Activated CD4-positive, alpha-beta memory T cell treated with anti-CD3 and anti-CD28 coated beads for 36 hours (primary cell): ENCODE data around the gene HYCC1. TPM values are rescaled to one million over a fixed set of nuclear protein-coding genes. Genes with fewer than 3 reads are reported as not detected.

Source experiments
- CTCF ChIA-PET: fragments of 350-600 bp; sonication (Branson Sonifier 250); formaldehyde crosslinking; loops from one replicate; lab custom pipeline; 2021; ENCODE audit warnings: antibody characterized with exemption, inconsistent platforms; lab: Charles Lee
- POLR2A ChIA-PET: fragments of 350-600 bp; sonication (Branson Sonifier 250); formaldehyde crosslinking; loops from one replicate; lab custom pipeline; 2021; ENCODE audit warnings: antibody characterized with exemption; lab: Charles Lee
- DNase-seq: peaks from one replicate; pipeline ENCODE4 v3.0.0-alpha.2; 2020
- H3K27ac Mint-ChIP-seq: one replicate; pipeline ENCODE4 v1.8.0; 2021; ENCODE audit warnings: mixed read lengths
- H3K27me3 Mint-ChIP-seq: one replicate; pipeline ENCODE4 v1.8.0; 2021; ENCODE audit warnings: mixed read lengths
- H3K36me3 Mint-ChIP-seq: one replicate; pipeline ENCODE4 v1.8.0; 2021; ENCODE audit warnings: mixed read lengths
- H3K4me1 Mint-ChIP-seq: one replicate; pipeline ENCODE4 v1.8.0; 2021; ENCODE audit warnings: low read depth, mixed read lengths
- H3K4me3 Mint-ChIP-seq: one replicate; pipeline ENCODE4 v1.8.0; 2021; ENCODE audit warnings: mild to moderate bottlenecking, mixed read lengths
- H3K9me3 Mint-ChIP-seq: one replicate; pipeline ENCODE4 v1.8.0; 2021; ENCODE audit warnings: mixed read lengths
- intact Hi-C: fragments of 100-400 bp; cut with micrococcal nuclease; formaldehyde crosslinking; loops from one replicate; pipeline ENCODE4 v1.15.1; 2023
- total RNA-seq, 2 experiments: library from RNA; stranded (reverse); gene quantifications; one replicate each; pipeline ENCODE4 v1.2.3, GENCODE V29; 2021

Gene HYCC1
- total RNA-seq, 2 experiments from 2014 or later: 20.7 to 23.9 TPM

GRCh38 chr7:23014681-23015080, 751 bp upstream of the HYCC1 start:
- H3K27me3 Mint-ChIP-seq: no peaks in the 10 kb centered on the region
- no peak overlapping the region for H3K4me3 Mint-ChIP-seq
- DNase-seq: no peak
- H3K36me3 Mint-ChIP-seq: peaks cover 3% of the 10 kb centered on the region
- no peaks in the 10 kb centered on the region for H3K9me3 Mint-ChIP-seq
- H3K4me1 Mint-ChIP-seq: peaks cover 15% of the 10 kb centered on the region
- POLR2A ChIA-PET: no interaction called here
- H3K27ac Mint-ChIP-seq: peak overlapping the region; percentile 60
- CTCF ChIA-PET: interaction anchor here (0.6 to 1.6 kb wide), 4 partner anchors 8 to 305 kb away, joined by 3 to 9 read pairs (median 4); no protein-coding TSS in a partner anchor
- intact Hi-C loops: loop anchor here (1.0 to 10.0 kb wide), 12 partner anchors 40 to 1587 kb away; partner anchors contain the start of genes CCDC126, CDCA7L, NUP42 and SP4

- no peak overlapping the region for H3K4me3 Mint-ChIP-seq
- no peak overlapping the region for H3K27ac Mint-ChIP-seq
- no peaks in the 10 kb centered on the region for H3K27me3 Mint-ChIP-seq
- ChIA-PET POLR2A (interaction anchor here (0.9 to 1.4 kb wide), 3 partner anchors 16 to 191 kb away, joined by 3 to 5 read pairs (median 3); partner anchors contain the start of gene TOMM7), CTCF (interaction anchor here (0.6 to 1.7 kb wide), 3 partner anchors 10 to 118 kb away, joined by 3 to 8 read pairs (median 3); no protein-coding TSS in a partner anchor)
- intact Hi-C loops: loop anchor here (5.0 to 10.0 kb wide), 4 partner anchors 451 to 1586 kb away; partner anchors contain the start of genes CCDC126, CDCA7L and SP4
- peak; percentile 16 for DNase-seq
- H3K4me1 Mint-ChIP-seq: peaks cover 17% of the 10 kb centered on the region
- H3K9me3 Mint-ChIP-seq: no peaks in the 10 kb centered on the region
- H3K36me3 Mint-ChIP-seq: peaks cover 3% of the 10 kb centered on the region
Measured at GRCh38 chr7:23012908-23013714, 819 bp downstream of the HYCC1 start.

GRCh38 chr7:23012186-23012585, 1.7 kb downstream of the HYCC1 start:
- H3K27me3 Mint-ChIP-seq: no peaks in the 10 kb centered on the region
- intact Hi-C loops: loop anchor here (5.0 to 10.0 kb wide), 4 partner anchors 450 to 1585 kb away; partner anchors contain the start of genes CCDC126, CDCA7L and SP4
- DNase-seq: no peak
- peaks cover 15% of the 10 kb centered on the region for H3K4me1 Mint-ChIP-seq
- POLR2A ChIA-PET: interaction anchor here (0.9 to 1.4 kb wide), 2 partner anchors 17 to 190 kb away, joined by 3 to 5 read pairs; partner anchors contain the start of gene TOMM7
- H3K9me3 Mint-ChIP-seq: no peaks in the 10 kb centered on the region
- no peak overlapping the region for H3K27ac Mint-ChIP-seq
- peaks cover 3% of the 10 kb centered on the region for H3K36me3 Mint-ChIP-seq
- no peak overlapping the region for H3K4me3 Mint-ChIP-seq
- CTCF ChIA-PET: interaction anchor here (0.6 to 1.7 kb wide), 3 partner anchors 9 to 117 kb away, joined by 3 to 8 read pairs (median 3); no protein-coding TSS in a partner anchor

- H3K36me3 Mint-ChIP-seq: peaks cover 3% of the 10 kb centered on the region
- no peak for DNase-seq
- no peak overlapping the region for H3K4me3 Mint-ChIP-seq
- intact Hi-C loops: loop anchor here (5.0 to 10.0 kb wide), 4 partner anchors 449 to 1584 kb away; partner anchors contain the start of genes CCDC126, CDCA7L and SP4
- peaks cover 12% of the 10 kb centered on the region for H3K4me1 Mint-ChIP-seq
- ChIA-PET CTCF (interaction anchor here (0.9 to 1.7 kb wide), 3 partner anchors 29 to 75 kb away, joined by 3 read pairs; no protein-coding TSS in a partner anchor), POLR2A (no interaction called here)
- no peak overlapping the region for H3K27ac Mint-ChIP-seq
- H3K27me3 Mint-ChIP-seq: no peaks in the 10 kb centered on the region
- H3K9me3 Mint-ChIP-seq: no peaks in the 10 kb centered on the region
Measured at GRCh38 chr7:23011222-23011924, 2.6 kb downstream of the HYCC1 start.

DNA sequence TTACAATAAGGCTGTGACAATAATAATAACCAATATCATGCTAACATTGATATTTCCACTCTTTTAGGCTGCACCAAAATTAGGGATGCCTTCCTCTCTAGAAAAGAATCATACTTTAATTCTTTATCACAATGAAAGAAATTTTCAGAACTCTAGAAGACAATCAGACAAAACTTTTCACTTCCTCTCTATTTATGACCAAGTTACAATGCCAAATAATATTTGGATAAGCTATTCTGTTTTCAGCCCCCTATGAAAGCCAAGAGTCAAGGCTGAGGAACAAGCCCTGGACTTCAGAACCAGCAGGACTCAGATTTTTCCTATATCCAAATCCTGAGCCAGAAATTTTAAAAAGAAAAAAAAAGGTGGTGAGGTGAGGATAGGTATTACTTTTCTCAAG, 4.6 kb downstream of the HYCC1 start:
- no peaks in the 10 kb centered on the region for H3K27me3 Mint-ChIP-seq
- ChIA-PET POLR2A (no interaction called here), CTCF (no interaction called here)
- H3K4me1 Mint-ChIP-seq: peaks cover 7% of the 10 kb centered on the region
- H3K4me3 Mint-ChIP-seq: no peak overlapping the region
- peaks cover 3% of the 10 kb centered on the region for H3K36me3 Mint-ChIP-seq
- no peak for DNase-seq
- H3K27ac Mint-ChIP-seq: no peak overlapping the region
- H3K9me3 Mint-ChIP-seq: no peaks in the 10 kb centered on the region
- intact Hi-C loops: no loop called here

DNA sequence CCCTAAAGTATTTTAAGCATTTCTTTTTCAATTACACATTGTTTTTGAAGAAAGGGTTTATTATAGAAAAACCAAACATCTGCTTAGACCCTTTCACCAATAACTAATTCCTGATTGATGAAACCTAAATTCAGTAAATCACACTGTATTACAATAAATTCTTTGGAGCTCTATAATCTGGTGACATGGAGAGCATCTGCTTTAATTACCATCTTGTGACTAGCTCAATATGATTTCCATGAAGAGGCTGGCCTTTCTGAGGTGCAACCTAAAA, 9.7 kb downstream of the HYCC1 start:
- H3K36me3 Mint-ChIP-seq: no peaks in the 10 kb centered on the region
- CTCF ChIA-PET: interaction anchor here (1.3 kb wide), 1 partner anchor 51 kb away, joined by 5 read pairs; no protein-coding TSS in a partner anchor
- POLR2A ChIA-PET: interaction anchor here (0.7 kb wide), 1 partner anchor 9 kb away, joined by 3 read pairs; no protein-coding TSS in a partner anchor
- H3K27ac Mint-ChIP-seq: no peak overlapping the region
- H3K27me3 Mint-ChIP-seq: no peaks in the 10 kb centered on the region
- no peak for DNase-seq
- peaks cover 24% of the 10 kb centered on the region for H3K4me1 Mint-ChIP-seq
- no peak overlapping the region for H3K4me3 Mint-ChIP-seq
- no peaks in the 10 kb centered on the region for H3K9me3 Mint-ChIP-seq
- intact Hi-C loops: no loop called here

GRCh38 chr7:23003505-23004246, 10.3 kb downstream of the HYCC1 start:
- H3K4me1 Mint-ChIP-seq: peaks cover 24% of the 10 kb centered on the region
- H3K4me3 Mint-ChIP-seq: no peak overlapping the region
- POLR2A ChIA-PET: interaction anchor here (0.7 to 1.6 kb wide), 2 partner anchors 8 to 10 kb away, joined by 3 to 7 read pairs; no protein-coding TSS in a partner anchor
- CTCF ChIA-PET: interaction anchor here (0.6 to 2.1 kb wide), 3 partner anchors 9 to 143 kb away, joined by 3 to 8 read pairs (median 3); no protein-coding TSS in a partner anchor
- intact Hi-C loops: no loop called here
- no peak overlapping the region for H3K27ac Mint-ChIP-seq
- H3K9me3 Mint-ChIP-seq: no peaks in the 10 kb centered on the region
- H3K36me3 Mint-ChIP-seq: no peaks in the 10 kb centered on the region
- no peak for DNase-seq
- H3K27me3 Mint-ChIP-seq: no peaks in the 10 kb centered on the region

- Mint-ChIP-seq H3K27me3 (no peaks in the 10 kb centered on the region), H3K27ac (no peak overlapping the region), H3K4me1 (peaks cover 24% of the 10 kb centered on the region), H3K4me3 (no peak overlapping the region), H3K36me3 (no peaks in the 10 kb centered on the region), H3K9me3 (no peaks in the 10 kb centered on the region)
- CTCF ChIA-PET: interaction anchor here (0.6 to 2.1 kb wide), 3 partner anchors 10 to 142 kb away, joined by 3 to 8 read pairs (median 4); no protein-coding TSS in a partner anchor
- DNase-seq: no peak
- intact Hi-C loops: no loop called here
- POLR2A ChIA-PET: interaction anchor here (1.6 kb wide), 1 partner anchor 9 kb away, joined by 7 read pairs; no protein-coding TSS in a partner anchor
Measured at GRCh38 chr7:23002698-23003097, 11.2 kb downstream of the HYCC1 start.

GRCh38 chr7:23001610-23002009, 12.3 kb downstream of the HYCC1 start:
- DNase-seq: no peak
- intact Hi-C loops: loop anchor here (1.0 kb wide), 1 partner anchor 8 kb away; no protein-coding TSS in a partner anchor
- H3K4me3 Mint-ChIP-seq: no peak overlapping the region
- H3K9me3 Mint-ChIP-seq: no peaks in the 10 kb centered on the region
- no peaks in the 10 kb centered on the region for H3K27me3 Mint-ChIP-seq
- CTCF ChIA-PET: interaction anchor here (1.0 to 2.1 kb wide), 2 partner anchors 11 to 14 kb away, joined by 4 to 8 read pairs; no protein-coding TSS in a partner anchor
- H3K36me3 Mint-ChIP-seq: no peaks in the 10 kb centered on the region
- H3K27ac Mint-ChIP-seq: no peak overlapping the region
- POLR2A ChIA-PET: no interaction called here
- peaks cover 26% of the 10 kb centered on the region for H3K4me1 Mint-ChIP-seq

DNA sequence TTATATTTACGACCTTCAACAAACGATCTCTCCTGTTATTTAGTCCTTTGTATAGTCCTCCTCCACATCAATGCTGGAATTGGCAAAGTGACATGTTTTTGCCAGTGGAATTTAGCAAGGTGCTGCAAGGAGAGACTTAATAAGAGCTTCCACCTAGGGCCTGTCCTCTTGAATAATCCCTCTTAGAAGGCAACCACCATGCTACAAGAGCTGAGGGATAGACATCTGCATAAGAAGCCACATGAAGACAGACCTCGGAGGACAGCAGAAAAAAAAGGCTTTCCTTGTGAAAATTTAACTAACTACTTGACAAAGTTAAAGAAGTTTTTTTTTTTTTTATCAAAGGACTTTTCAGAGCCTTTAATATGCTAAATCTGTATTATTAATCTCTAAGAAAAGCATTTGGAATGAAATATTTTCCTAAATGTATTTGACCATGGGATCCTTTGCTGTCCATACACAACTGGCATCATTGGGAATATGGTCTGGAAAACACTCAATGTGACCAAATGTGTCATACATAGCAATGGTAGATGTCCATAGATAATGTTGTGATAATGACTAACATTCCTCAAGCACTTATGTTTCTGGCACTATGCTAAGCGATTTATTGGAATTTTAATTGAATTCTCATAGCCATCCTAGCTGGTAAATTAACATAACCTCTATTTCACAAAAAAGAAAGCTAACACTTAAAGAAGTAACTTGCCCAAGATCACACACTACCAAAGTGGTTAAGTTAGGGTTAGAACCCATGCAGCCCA, 13.2 kb downstream of the HYCC1 start:
- peaks cover 27% of the 10 kb centered on the region for H3K4me1 Mint-ChIP-seq
- DNase-seq: no peak
- H3K36me3 Mint-ChIP-seq: no peaks in the 10 kb centered on the region
- intact Hi-C loops: loop anchor here (1.0 kb wide), 1 partner anchor 7 kb away; no protein-coding TSS in a partner anchor
- H3K4me3 Mint-ChIP-seq: no peak overlapping the region
- CTCF ChIA-PET: no interaction called here
- POLR2A ChIA-PET: no interaction called here
- no peak overlapping the region for H3K27ac Mint-ChIP-seq
- no peaks in the 10 kb centered on the region for H3K27me3 Mint-ChIP-seq
- H3K9me3 Mint-ChIP-seq: no peaks in the 10 kb centered on the region
